RKO (cell line): Measurements from ENCODE around the gene OR6B2.

ENCODE experiments used
- DNase-seq: peaks from one replicate; pipeline ENCODE4 v3.0.0-alpha.2; 2016; ENCODE audit warnings: low spot score

The OR6B2 gene

DNA sequence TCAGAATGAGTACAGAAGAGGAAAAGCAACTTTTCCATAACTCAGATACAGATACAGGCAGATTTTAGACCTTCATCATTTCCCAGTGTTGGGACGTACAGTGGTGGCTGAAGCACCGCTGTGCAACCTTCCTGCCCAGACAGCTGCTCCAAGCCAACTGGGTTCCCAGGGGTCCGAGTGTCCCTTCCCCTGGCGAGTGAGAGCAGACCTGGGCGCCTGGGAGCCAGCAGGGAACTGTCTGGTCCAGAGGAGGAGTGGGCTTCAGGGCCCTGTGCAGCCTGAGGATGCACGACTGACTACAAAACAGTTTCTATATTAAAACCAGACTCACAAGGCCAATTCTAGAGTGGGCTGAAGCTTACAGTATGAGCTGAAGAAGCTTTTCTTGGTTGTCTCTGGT lies 11.1 kb upstream of the OR6B2 start:
- DNase-seq: no peak

DNA sequence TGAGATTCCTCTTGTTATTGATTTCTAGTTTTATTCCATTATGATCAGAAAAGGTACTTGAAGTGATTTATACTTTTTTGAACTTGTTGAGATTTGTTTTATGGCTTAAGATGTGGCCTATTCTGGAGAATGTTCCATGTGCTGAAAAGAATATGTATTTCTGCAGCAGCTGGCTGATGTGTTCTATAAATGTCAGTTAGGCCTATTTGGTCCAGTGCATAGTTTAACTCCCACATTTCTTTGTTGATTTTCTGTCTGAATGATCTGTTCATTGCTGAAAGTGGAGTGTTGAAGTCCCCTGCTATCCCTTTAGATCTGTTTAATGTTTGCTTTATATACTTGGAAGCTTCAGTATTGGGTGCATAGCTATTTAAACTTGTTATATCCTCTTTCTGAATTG lies 7.1 kb upstream of the OR6B2 start:
- no peak for DNase-seq

DNA sequence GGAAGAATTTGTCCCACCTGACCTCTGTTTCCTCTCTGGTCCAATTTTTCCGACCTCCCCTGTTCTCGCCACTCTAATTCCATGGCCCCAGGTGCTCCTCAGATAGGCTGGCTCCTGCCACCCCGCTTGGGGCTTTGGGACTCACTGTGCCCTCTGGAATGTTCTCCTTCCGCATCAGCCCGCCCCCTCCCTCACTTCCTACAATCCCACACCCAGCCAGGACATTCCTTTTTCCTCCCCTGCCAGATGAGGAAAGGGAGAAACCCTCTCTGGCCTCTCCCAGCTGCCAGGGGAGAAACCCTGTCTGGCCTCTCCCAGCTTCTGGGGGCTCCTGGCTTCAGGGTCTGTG lies 3.1 kb upstream of the OR6B2 start:
- DNase-seq: no peak

DNA sequence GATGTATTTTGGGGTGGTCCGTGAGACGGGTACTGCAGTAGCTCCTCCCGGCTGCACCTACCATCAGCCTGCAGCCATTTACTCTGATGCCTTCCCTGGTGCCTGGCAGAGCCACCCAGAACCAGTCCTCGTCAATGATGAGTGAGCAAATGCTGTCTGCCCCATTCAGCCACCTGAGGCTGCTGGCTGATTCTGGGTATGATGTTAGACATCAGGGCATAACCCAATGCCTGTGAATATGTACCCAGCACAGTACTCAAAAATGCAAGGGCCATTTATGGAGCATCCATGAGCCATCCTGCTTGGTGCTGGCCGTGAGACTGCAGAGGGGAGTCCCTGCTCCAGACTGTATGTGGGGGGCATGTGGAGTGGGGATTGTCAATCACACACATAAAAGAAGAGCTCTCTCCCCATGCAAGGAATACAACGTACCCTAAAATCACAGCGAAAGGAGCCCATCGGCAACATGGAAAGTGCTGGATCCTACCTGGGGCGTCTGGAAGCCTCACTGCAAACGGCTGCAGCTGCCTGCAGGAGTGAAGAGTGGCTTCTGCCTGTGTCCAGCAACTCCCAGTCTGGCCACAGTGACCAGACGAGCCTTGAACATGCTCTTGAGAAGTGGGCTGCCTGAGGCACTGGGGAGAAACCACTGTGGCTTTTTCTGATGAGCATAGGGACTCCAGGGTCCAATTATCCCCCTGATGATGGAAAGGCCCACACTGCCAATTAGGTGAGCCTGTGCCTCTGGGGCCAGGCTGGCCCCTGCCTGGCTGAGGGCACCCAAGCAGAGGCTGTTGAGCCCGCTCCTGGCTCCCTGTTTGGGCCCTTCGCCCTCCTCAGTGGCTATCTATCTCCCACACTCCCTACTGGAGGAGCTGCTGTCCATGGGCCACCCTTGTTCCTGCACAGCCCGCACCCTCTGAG lies 2.4 kb upstream of the OR6B2 start:
- DNase-seq: no peak

DNA sequence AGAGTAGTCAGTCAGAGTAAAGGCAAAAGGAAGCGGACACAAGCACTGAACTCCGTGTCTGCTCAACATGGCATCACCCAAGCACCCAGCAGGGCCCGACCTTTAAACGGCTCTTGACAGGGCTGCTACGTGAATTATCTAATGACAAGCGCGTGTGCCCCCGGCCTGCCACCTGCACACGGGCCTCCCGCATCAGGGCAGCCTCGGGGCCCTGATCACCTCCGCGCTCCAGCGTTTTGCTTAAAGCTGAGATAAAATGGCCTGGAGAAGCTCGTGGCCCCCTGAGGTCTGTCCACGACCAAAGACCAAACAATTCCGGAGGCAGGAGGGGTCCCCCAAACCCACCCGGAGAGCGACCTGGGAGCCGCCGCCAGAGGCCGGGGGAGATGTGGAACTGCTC lies 5.5 kb downstream of the OR6B2 start:
- DNase-seq: peak; percentile 45

DNA sequence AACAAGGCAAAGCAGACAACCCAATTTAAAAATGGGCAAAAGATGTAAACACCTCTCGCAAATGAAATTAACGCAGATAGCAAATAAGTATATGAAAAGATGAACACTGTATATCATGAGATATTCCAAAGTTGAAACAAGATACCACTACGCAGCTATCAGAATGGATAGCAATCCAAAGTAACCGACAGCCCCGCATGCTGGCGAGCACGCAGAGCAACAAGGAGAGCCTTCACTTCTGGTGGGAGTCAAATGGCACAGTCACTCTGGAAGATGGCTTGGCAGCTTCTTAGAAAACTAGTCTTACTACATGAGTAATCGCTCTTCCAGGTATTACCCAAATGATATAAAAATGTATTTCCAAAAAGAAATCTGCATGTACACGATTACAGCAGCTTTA lies 6.4 kb downstream of the OR6B2 start:
- peak; percentile 27 for DNase-seq

DNA sequence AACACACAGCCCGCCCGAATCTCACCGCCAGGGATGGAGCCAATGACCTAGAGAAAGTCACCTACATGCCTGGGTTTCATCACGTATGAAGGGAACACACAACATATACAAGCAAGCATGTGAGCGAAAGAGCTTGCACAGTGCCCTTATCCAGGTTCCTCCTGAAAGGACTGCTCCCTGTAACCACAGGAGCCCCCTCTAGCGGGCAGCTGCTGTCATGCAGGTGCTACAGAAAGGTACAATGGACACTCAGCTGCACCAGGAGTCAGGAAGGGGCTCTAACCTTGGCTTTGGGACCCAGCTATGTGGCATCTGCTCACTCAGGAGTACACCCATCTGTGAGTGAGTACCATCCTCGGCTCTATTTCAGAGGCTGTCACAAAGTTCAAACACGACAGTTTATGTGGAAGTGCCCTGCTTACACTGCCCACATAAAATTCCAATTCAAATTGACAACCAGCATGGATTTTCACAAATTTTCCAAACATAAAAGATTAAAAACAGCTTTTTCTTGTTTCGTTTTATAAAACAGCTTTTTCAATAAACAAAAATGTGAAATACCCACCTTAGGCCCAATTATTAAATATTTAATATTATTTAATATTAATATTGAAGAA lies 8.6 kb downstream of the OR6B2 start:
- DNase-seq: peak; percentile 62

DNA sequence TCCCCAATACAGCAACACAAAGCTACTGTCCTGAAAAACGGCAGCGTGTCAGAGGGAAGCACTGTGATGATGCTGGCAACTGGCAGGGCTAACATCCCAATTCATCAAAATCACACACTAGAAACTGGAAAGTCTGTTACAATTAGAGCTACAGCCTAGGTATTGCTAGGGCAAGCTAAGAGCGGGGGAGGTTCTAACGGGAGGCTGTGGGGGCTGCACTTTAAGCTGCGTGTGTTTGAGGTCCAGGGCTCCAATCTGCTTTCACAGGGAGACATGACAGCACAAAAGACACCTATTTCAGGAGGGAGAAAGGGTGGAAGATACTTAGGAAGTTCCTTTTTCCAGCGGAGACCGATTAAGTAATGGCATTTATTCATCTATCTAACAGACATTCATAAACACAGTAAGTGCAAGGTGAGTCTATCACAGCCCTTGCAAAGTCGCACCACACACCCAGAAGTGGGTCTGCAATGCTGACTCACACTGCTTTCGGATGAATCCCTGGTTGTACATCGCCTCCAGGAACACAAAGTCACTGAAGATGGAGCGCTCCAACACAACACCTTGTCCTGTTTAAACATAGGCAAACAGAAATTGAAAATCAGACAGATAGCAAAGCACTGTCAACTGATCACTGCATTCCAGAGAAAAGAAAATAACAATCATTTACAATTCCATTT lies 12.0 kb downstream of the OR6B2 start:
- DNase-seq: no peak

DNA sequence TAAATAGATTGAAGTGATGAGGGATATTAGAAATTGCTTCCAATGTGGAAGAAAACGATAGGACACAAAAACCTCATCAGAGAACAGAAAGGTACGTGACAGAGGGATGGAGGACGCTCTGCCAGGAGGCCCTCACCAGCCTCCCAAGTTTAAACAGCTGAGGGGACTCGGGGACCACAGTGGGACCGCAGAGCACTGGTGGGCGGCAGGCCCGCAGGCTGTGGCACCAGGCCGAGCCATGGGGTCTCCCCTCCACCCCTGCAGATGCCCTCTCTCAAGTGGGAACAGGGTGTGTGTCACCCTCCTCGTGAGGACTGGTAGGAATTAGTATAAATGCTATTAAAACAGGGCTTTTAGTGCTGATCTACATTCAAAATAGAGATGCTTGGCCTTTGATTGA lies 15.9 kb downstream of the OR6B2 start:
- DNase-seq: no peak

DNA sequence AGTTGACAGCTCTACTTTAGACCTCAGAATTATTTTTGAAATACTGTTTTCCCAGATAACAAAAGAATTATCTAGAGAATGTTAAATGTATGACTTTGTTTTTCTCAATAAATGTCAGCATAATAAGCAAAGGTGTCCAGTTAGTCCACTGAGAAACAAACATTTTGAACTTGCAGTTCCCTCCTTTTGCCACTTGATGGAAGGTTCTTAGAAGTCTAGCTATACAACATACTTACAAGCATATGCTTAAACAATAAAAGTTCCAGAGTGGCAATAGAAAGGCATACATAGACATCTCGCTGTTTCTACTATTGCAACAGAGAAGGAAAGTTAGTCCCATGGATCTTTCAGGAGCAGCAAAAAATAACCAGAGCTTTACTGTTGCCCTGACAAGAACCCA lies 16.9 kb downstream of the OR6B2 start:
- DNase-seq: peak; percentile 45

DNA sequence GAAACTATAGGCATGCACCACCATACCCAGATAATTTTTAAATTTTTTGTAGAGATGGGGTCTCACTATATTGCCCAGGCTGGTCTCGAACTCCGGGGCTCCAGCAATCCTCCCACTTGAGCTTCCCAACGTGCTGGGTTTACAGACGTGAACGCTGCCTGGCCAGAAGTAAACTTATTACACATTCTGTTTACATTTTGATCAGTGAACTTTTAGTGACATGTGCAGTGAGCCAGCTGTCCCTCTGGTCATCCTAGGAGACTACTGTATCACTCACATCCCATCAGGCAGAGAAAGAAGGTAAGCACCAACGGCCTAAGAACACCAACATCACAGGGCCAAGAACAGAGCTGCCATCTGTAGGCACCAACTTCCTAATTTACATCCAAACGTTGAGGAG lies 27.2 kb downstream of the OR6B2 start:
- DNase-seq: no peak

DNA sequence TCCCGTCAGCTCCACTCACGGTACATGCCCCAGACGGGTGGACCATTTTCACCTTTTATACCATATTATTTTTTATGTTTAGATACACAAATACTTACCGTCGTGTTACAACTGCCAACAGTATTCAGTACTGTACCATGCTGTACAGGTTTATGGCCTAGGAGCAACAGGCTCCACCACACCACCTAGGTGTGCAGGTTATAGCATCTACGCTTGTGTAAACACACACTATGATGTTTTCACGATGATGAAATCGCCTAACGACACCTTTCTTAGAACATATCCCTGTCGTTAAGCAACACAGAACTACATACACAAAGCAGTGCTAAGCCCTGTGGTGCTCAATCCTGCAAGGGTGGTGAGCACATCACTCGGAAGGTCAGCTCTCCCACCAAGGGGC lies 29.6 kb downstream of the OR6B2 start:
- DNase-seq: no peak

DNA sequence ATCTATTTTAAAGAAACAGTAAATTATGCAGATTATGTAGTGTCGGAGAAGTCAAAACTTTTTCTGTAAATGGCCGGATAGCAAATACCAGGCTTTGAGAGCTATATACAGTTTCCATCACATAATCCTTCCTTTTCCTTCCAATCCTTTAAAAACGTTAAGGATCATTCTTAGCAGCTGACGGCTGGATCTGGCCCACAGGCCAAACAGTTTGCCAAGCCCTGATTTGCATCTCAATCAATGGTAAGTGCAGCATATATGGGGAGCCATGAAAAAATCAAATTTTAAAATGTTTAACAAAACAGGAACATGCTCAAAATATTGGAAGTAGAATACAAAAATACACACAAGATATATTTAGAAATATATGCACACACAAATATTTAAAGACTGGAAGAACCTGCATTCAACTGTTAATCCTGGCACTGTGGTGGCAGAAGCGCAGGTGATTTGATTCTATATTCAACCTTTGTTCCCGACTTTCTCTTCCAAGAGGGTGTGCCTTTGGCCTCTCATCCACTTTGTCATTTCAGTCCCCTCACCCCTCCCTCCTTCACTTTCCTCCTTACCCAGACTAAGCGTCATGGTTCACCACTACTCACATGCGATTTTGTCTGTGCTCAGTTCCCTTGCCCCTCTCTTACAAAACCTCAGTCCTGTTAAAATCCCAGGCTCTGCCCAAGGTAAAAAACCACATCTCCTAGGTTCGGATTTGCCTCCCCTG lies 32.4 kb downstream of the OR6B2 start:
- no peak for DNase-seq

DNA sequence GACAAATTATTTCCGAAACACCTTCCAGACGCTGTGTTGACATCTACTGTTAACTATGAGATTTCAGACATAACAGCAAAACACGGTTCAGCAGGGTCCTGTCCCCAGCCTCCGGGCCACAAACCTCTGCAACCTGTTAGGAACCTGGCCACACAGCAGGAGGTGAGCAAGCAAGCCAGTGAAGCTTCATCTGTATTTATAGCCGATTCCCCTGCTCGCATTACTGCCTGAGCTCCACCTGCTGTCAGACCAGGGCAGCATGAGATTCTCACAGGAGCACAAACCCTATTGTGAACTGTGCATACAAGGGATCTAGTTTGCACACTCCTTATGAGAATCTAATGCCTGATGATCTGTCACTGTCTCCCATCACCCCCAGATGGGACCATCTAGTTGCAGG lies 36.1 kb downstream of the OR6B2 start:
- DNase-seq: no peak

DNA sequence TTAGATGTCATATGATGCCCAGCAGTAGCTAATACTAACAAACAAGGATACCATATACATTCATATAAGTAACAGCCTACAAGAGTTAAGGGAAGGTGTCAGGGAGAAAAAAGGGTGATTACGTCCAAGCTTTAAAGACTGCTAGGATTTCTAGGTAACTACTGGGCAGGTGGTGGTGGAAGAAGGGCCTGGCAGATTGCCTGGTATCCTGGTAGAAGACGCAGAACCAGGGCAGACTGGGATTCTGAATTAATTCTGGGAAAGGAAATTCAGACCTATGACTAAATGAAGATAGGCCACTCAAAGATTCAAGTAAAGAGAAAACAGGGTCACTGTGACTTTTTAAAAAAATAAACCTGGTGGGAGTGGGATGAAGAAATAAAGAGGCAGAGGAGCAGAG lies 36.9 kb downstream of the OR6B2 start:
- no peak for DNase-seq

DNA sequence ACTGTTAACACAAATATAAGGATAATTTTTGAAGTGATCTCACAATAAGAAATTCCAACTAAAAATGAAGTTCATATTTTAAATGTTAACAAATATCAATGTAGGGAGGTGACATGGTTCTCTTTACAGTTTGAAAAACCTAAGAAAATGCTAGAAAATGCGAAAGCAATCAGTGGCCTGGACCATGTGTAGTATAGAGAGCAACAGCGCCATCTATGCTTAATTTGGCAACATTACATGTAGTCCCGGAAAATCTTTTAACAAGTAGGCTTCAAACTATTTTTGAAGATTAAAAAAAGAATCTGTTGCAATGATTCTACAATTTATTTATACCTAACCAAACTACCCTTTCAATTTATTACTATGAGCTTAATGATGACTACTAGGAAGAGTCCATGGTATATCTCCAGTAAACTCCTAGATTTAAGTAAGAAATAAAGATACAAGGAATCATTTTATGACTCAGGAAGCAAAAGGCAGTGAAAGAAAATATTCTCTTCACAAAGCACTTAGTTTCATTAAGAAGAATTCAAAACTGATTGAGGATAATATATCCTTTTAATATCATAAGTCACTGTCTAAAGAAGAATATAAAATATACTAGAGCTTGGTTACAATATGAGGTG lies 38.4 kb downstream of the OR6B2 start:
- peak; percentile 71 for DNase-seq

DNA sequence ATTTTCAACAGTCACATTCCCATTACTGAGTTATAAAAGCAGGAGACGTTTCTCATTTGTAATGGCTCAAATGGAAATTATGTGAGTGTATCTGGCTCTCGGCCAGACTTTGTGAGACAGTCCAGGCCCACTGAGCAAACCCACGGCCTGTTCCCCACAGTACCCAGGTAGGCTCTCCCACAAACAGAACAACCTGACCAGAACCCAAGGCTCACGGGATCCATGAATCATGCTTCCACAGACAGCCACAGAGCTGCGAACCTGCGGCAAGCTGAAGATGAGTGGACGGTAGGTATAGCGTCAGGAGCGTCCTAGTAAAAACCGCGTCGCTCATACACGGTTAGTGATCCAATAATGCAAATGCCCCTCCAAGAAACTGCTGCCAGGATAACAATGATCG lies 39.3 kb downstream of the OR6B2 start:
- no peak for DNase-seq

DNA sequence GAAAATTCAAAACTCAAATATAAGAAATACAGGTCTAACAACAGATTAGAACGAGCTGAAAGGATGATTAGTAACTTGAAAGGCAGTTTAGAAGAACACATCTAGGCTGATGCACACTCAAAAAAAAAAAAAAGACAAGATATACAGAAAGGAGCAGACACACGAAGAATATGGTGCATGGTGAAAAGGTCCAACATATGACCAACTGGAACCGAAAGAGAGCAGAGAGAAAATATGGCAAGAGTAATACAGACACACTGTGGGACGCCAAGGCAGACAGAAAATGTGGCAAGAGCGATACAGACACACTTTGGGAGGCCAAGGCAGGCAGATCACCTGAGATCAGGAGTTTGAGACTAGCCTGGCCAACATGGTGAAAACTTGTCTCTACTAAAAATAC lies 44.9 kb downstream of the OR6B2 start:
- no peak for DNase-seq

DNA sequence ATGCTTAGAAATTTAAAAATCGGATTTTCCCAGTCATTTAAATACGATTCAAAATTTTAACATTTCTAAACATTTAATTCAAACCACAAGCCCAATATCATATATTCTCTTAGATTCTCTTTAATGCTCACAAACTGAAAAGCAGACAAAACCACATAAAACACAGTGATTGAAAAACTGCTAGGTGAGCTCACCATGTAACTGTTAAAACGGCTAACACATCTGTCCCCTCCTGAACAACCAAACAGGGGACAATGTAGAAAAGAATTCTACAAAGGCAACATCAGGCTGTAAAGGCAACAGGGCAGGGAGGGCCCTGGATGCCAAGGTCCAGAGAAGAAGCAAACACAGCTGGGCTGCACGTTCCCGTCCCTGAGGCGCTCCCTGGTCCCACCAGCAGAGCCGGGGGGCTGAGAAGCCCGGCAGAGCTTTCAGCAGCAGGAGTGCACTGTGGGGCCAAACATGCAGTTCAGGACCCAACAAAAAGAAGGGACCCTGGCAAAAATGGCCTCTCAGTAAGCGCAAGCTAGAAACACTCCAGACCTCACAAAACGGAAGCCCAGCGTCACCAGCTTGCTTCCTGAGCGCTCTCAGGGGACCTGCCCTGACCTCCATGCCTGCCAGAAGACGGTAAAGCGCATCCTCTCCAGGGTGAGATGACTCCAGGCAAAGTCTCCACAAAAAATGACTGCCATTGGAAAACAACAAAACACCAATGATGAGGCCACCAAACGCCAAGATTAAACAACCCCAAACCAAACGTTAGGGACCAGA lies 45.6 kb downstream of the OR6B2 start:
- no peak for DNase-seq

DNA sequence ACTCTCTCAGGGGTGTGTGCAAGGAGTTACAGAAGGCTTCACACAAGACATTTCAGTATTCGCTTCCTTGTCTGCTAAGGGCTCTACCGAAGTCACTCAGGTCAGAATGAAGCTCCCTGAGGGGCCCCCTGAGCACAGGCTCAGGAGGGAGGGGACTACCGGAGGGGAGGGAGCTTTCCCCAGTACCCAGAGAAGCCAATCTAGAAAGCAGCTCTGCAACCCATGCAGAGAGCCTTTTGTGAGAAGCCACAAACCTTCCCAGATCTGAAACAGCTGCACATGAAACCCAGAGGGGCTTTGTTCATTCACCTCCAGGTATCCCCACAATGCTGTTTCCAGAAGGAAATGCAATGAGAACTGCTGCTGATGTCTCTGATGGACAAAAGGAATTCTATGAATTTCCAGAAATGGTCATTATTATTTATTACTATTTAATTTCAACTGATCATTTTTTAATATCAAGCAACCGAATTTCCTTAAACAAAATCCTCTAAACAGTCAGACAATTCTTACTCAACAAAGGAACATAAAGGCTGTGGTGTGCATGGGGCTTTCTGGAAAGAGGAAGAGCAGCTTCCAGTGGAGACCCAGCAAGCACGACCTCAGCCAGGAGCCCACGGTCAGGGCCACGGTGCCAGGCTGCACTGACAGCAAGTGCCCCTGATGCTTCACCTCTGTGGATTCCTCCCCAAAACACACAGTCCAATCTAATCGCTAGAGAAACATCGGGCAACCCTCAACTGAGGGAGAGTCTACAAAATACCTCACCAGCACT lies 47.0 kb downstream of the OR6B2 start:
- no peak for DNase-seq
